M059J (cell line): Measurements from ENCODE around the gene FNDC1. TPM values are rescaled to one million over a fixed set of nuclear protein-coding genes. Genes with fewer than 3 reads are reported as not detected.

ENCODE experiments used
- DNase-seq: peaks from one replicate; pipeline ENCODE4 v3.0.0-alpha.2; 2012; ENCODE audit warnings: low read depth
- total RNA-seq: library from RNA; depleted of rRNA; stranded (reverse); fragments of >200 nt; shearing (Covaris generic); gene quantifications from 2 replicates; pipeline ENCODE4 v1.2.3, GENCODE V29; 2014; rRNA removed

Gene FNDC1
- total RNA-seq, 1 experiment from 2014 or later, result not detected

DNA sequence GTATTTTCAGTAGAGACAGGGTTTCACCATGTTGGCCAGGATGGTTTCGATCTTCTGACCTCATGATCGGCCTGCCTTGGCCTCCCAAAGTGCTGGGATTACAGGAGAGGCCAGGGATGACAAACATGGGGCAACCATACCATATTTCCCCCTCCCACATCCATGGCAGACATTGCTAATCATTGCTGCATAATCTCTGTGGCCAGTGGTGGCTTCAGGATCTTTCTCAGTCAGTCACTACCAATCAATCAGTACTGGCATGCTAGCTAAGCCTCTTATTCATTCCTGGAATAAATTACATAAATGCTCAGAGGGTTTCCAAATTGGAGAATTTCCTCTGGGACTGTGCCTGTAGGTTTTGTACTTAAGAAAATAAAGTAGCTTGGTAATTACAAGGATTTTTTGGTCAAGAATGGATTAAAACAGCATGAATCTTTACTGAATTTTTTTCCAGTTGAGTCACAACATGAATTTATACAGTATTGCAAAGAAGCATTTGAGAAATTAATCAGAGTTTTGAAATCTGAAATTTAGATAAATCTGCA lies 138.1 kb downstream of the FNDC1 start:
- DNase-seq, result no peak

DNA sequence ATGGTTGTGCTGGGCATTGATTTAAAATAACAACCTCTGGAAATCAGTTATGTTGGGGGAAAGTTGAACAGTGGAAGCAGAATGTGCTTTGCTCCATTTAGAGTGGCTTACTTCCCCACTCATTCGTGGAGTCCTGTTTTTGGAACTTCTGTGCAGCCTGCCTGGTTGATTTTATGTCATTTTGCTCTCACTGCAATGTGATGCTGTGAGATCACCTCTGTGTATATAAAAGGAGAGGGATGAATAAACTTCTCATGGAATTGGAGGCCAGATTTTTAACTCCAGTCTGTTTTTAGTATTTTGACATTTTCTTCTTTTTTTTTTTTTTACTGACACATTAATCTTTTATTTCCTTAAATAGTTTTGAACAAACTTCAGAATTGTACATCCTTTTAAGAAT lies 139.0 kb downstream of the FNDC1 start:
- DNase-seq, result no peak

DNA sequence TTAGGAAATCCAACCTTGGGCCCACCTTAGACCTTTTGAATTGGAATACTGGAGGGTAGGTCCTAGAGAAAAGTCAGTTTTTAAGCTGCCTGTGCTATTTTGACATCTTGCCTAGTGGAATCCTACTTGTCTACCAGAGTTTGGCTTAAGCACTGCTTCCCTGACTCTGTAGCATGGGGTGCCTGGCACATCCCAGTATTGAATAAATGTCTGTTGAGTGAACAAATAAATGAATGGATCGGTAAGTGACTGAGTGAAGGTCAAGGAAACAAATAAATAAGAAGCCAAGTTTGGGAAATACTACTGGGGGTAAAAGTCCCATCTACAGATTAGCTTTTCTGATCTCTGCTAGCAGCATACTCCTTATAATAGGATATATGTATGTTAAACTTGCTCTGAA lies 140.5 kb downstream of the FNDC1 start:
- DNase-seq, result no peak

DNA sequence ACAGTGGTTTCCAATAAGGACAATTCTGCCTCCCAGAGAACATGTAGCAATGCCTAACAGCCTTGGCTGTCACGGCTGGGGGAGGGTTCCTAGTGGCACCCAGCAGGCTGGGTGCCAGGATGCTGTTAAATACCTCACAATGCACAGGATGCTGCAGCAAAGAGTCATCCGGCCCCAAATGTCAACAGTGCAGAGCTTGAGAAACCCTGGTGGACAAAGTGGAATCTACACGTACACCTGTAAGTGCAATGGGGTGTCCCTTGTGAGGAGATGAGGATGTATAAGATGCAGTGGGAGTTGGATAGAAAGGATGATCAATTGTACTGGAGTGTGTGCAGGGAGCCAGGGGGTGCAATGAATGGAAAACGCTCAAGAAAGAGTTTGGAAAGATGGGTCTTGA lies 142.4 kb downstream of the FNDC1 start:
- peak; percentile 7 for DNase-seq

DNA sequence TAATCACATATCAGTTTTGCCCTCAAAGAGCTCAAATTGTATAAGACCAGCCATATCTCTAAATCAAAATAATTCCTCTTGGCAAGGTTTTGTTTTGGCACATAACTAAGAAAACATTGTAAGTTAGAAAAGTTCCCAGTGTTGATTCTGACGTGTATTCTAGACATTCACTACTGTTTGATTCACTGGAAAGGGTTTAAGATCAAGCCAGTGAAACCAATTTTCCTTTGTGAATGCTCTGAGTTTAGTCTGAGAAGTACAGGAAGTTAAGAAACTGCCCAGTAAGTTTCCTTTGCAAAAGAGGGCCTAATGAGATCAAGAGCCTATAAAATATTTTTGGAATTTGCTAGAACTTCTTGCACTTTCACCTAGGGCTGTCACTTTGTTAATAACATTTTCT lies 143.0 kb downstream of the FNDC1 start:
- DNase-seq, result no peak

DNA sequence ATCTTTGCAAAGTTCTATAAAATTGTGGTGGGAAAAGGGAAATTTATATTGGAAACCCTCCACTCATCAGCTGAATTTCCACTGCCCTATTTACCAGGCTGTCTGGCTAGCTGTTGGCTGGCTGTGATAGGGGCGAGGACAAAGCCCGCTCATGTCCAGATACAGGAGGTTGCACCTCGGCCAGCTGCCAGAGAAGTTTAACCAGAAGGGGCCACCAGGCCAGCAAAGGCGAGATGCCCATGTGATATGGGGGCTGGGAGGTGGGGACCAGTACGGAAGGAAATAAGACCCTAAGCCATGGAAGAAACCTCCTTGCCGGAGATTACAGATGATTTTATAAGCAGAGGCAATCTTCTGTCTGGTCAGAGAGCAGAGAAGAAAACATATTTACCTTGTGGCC lies 143.8 kb downstream of the FNDC1 start:
- DNase-seq, result no peak

DNA sequence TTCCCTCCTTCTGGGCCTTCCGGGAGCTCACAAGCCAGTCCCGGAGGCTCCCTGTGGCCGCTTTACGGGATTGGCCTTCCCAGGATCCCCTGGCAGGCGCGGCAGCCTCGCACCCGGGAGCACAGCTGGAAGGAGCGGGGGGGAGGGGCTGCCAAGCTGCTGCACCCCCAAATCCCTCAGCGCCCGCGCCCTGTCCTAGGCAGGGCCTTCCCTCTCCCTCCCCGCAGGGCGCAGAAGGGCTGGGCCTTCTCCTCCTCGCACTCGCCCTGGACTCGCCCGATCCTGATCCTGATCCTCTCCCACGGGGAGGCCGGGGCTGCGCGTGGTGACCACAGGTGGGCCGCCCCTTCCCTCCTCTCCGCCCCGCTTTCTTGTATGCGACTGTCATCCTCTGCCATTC lies 146.4 kb downstream of the FNDC1 start:
- DNase-seq, result no peak

DNA sequence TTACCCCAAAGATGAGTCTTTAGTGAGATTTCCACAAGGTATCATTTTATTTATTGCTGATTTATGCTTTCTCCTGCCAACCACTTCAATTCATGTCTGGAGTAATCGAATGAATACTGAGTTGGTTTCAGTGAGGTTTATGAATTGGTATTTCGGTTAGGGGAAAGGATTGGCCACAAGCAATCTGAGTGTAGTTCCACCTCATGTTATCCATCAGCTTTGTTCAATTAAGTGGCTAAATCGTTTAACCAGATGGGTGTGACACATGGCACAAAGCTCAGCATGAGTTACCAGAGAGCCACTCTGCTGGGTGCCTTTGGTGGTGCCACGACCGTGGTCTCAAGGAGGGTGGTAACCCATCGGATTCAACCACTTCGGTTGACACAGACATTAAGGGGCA lies 148.2 kb downstream of the FNDC1 start:
- no peak for DNase-seq

DNA sequence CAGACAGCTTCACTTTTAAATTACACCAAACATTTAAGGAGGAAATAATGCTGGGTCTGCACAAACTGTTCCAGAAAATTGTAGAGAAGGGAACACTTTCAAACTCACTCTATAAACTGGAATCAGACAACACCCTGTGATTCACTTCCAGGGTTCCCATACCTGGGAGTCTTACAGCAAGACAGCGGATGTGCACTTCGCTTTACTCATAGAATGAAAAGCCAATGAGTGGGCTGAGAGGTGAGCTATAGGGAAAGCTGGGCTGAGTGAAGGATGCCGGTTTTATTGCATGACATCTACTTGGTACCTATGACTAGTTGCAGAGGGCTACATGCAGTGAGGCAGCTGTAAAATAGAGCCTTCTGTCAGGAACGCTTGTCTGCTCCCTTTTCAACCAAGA lies 152.1 kb downstream of the FNDC1 start:
- DNase-seq, result no peak

Other genes with a start within 250 kb of the FNDC1 start
- 3.4 and 9.6 TPM in 2 replicates for gene RSPH3, start 169.2 kb upstream of the FNDC1 start, total RNA-seq
- gene TAGAP, start 124.4 kb upstream of the FNDC1 start, total RNA-seq, result 0.02 TPM in 1 of 2 replicates, not detected in the other